ENCODE data around the gene MREG.

Gene MREG

DNA sequence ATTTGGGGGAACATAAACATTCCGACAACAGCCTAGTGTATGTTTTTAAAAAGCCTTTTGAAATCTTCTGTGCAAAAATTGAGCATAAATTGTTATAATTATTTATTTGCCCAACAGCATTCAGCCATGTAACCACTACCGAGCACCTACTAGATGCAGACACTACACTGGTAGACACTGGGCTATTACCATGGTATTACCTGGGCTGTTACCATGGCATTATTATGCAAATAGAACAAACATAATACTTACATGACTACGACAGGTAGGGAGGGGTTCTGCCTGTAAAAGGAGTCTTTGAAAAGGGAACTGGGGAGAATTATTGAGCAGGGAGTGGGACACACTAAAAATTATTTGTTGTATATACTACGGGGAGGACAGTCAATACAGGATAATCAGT lies 116.4 kb downstream of the MREG start:
- DNase-seq (ENCODE audit: extremely low read depth, insufficient read length): no peak
- Histone ChIP-seq H3K4me3 (replicated peaks; ENCODE audit: low read depth, low read length) (no peak overlapping the region), H3K27me3 (replicated peaks; ENCODE audit: control insufficient read depth, insufficient read depth, low read length) (no peaks in the 10 kb centered on the region)

DNA sequence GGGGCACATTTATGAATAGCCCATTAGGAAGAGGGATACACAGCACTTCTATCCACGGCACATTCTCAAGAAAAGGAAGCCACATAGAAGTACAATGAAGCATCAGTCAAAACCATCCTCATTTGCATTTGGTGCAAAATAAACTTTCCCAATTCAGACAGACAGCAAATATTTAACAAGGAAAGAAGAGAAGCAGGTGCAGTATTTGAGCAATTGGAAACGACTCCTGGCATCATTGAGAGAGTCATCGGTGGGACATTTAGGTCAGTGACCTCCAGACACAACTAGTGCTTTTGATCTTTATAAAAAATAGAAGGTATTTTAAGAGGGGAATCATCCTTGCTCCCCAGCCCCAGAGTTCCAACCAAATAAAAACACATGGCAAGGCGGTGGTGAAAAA lies 118.0 kb downstream of the MREG start:
- TF ChIP-seq, protein P1, sequence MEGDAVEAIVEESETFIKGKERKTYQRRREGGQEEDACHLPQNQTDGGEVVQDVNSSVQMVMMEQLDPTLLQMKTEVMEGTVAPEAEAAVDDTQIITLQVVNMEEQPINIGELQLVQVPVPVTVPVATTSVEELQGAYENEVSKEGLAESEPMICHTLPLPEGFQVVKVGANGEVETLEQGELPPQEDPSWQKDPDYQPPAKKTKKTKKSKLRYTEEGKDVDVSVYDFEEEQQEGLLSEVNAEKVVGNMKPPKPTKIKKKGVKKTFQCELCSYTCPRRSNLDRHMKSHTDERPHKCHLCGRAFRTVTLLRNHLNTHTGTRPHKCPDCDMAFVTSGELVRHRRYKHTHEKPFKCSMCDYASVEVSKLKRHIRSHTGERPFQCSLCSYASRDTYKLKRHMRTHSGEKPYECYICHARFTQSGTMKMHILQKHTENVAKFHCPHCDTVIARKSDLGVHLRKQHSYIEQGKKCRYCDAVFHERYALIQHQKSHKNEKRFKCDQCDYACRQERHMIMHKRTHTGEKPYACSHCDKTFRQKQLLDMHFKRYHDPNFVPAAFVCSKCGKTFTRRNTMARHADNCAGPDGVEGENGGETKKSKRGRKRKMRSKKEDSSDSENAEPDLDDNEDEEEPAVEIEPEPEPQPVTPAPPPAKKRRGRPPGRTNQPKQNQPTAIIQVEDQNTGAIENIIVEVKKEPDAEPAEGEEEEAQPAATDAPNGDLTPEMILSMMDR (IDR thresholded peaks at IDR 0.05; ENCODE audit: insufficient read depth, low read length, poor library complexity, severe bottlenecking): no peak

More for the DNA sequence above, 116.4 kb downstream of the MREG start:
- H3K36me3 ChIP-seq (ENCODE audit: control insufficient read depth, insufficient read depth, low read length): no peaks in the 10 kb centered on the region
- TF ChIP-seq, protein P1 (IDR thresholded peaks at IDR 0.05; ENCODE audit: insufficient read depth, low read length, poor library complexity, severe bottlenecking): no peak

More for the DNA sequence above, 118.0 kb downstream of the MREG start:
- DNase-seq (ENCODE audit: extremely low read depth, insufficient read length): no peak
- H3K27me3 ChIP-seq (replicated peaks; ENCODE audit: control insufficient read depth, insufficient read depth, low read length): no peaks in the 10 kb centered on the region
- H3K4me3 ChIP-seq (replicated peaks; ENCODE audit: low read depth, low read length): no peak overlapping the region
- H3K36me3 ChIP-seq (ENCODE audit: control insufficient read depth, insufficient read depth, low read length): no peaks in the 10 kb centered on the region
